ENCODE data around the gene KHNYN.

The KHNYN gene

DNA sequence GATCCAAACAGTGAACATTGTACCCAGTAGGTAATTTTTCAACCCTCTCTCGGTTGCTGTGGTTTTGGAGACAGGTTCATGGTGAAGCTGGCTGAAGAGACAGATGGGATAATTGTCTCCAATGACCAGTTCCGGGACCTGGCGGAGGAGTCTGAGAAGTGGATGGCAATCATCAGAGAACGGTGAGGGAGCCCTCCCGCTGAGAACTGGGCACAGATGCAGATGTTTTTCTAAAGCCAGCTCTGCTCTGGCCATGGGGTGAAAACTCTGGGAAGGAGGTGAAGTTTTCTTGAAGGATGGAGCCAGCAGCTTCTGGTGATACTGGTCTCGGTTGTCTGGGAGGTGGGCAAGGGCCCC is 6.2 kb downstream of the KHNYN start:
- TF ChIP-seq, protein P1, sequence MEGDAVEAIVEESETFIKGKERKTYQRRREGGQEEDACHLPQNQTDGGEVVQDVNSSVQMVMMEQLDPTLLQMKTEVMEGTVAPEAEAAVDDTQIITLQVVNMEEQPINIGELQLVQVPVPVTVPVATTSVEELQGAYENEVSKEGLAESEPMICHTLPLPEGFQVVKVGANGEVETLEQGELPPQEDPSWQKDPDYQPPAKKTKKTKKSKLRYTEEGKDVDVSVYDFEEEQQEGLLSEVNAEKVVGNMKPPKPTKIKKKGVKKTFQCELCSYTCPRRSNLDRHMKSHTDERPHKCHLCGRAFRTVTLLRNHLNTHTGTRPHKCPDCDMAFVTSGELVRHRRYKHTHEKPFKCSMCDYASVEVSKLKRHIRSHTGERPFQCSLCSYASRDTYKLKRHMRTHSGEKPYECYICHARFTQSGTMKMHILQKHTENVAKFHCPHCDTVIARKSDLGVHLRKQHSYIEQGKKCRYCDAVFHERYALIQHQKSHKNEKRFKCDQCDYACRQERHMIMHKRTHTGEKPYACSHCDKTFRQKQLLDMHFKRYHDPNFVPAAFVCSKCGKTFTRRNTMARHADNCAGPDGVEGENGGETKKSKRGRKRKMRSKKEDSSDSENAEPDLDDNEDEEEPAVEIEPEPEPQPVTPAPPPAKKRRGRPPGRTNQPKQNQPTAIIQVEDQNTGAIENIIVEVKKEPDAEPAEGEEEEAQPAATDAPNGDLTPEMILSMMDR (conservative IDR thresholded peaks at IDR 0.05; ENCODE audit: low read depth), result no peak
- ChIA-PET POLR2A (ENCODE audit: low non-redundant PET) (no interaction called here), CTCF (interaction anchor here (0.8 to 3.2 kb wide), 8 partner anchors 23 to 137 kb away, joined by 3 to 62 read pairs (median 4); partner anchors contain the start of genes LTB4R and LTB4R2)
- DNase-seq (ENCODE audit: low spot score), result no peak
- H3K27ac ChIP-seq, result peak overlapping the region; percentile 60

DNA sequence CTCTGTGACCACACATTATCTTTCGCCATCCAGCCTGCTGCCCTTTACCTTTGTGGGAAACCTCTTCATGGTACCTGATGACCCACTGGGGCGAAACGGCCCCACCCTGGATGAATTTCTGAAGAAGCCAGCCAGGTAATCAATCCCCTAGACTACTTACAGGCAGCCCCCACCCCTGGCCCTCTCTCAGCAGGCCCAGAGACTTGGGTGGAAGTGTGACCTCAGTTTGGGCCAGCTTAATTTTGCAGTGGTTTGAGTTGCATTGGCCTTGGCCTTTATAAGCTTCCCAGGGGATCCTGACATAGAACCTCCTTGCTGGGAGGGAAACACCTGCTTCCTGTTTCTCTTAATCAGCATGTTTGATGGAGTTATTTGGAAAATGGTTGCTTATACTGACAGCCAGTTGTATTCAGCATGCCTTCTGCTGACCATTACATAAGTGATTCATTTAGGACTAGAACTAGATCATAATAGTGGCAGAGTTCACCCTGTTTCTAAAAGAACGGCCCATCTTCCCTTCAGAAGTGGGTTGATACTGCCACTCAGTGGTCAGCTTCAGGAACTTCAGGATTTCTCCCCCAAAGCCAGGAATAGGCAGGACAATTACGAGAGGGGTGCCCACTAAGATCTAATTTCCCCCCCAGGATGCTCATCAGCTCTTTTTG is 6.7 kb downstream of the KHNYN start:
- ChIA-PET CTCF (interaction anchor here (0.6 to 3.2 kb wide), 15 partner anchors 11 to 993 kb away, joined by 3 to 62 read pairs (median 4); partner anchors contain the start of genes LTB4R and LTB4R2), POLR2A (ENCODE audit: low non-redundant PET) (no interaction called here)
- H3K27ac ChIP-seq, result peak overlapping the region; percentile 60
- DNase-seq (ENCODE audit: low spot score), result peak; percentile 73
- TF ChIP-seq, protein P1 (conservative IDR thresholded peaks at IDR 0.05; ENCODE audit: low read depth), result peak; percentile 86

DNA sequence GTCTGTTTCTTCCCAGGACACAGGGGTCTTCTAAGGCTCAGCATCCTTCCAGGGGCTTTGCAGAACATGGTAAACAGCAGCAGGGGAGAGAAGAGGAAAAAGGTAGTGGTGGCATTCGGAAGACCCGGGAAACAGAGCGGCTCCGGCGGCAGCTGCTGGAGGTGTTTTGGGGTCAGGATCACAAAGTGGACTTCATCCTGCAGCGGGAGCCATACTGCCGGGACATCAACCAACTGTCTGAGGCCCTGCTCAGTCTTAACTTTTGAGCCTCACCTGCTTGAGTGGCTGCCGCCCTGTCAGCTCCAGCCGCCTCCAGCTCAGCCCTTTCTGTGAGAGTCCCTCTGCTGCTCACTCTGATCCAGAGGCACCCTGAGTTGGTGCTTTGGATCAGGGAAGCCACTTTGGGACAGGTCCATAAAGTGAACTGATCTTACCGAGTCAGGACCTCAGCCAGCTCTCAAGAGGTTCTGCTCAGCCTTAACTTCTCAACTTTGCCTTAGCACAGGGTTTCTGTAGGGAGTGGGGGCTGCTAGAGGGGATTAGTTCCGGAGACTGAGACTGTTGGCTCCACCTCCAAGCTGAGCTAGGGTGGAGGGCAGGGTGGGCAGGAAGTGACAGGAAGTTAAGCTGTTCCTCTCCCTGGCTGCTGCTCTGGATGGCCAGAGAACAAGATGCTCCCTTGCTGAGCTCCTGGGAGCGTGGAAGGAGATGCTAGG is 7.4 kb downstream of the KHNYN start:
- CTCF ChIA-PET, result interaction anchor here (0.6 to 3.2 kb wide), 13 partner anchors 12 to 993 kb away, joined by 3 to 62 read pairs (median 3); no protein-coding TSS in a partner anchor
- peak overlapping the region; percentile 44 for H3K27ac ChIP-seq
- DNase-seq (ENCODE audit: low spot score), result no peak
- TF ChIP-seq, protein P1 (conservative IDR thresholded peaks at IDR 0.05; ENCODE audit: low read depth), result peak; percentile 23
- POLR2A ChIA-PET (ENCODE audit: low non-redundant PET), result no interaction called here

DNA sequence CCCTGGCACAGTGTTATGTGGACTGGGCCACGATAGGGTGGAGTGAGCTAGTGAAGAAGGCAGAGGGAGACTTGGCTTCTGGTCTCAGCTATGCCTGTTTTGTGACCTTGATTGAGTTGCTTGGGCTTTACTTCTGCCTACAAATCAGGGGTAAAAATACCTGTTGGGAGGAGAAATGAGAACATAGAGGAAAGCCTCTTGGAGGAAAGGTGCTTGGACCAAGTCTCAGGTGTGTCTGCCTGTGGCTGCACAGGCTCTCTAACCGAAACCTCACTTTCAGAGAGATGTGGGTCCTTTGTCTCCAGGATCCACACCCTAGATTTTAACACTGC is 7.9 kb downstream of the KHNYN start:
- ChIA-PET POLR2A (ENCODE audit: low non-redundant PET) (no interaction called here), CTCF (interaction anchor here (0.8 to 3.2 kb wide), 4 partner anchors 101 to 366 kb away, joined by 3 to 62 read pairs (median 8); no protein-coding TSS in a partner anchor)
- TF ChIP-seq, protein P1 (conservative IDR thresholded peaks at IDR 0.05; ENCODE audit: low read depth), result no peak
- no peak for DNase-seq (ENCODE audit: low spot score)
- peak overlapping the region; percentile 44 for H3K27ac ChIP-seq

DNA sequence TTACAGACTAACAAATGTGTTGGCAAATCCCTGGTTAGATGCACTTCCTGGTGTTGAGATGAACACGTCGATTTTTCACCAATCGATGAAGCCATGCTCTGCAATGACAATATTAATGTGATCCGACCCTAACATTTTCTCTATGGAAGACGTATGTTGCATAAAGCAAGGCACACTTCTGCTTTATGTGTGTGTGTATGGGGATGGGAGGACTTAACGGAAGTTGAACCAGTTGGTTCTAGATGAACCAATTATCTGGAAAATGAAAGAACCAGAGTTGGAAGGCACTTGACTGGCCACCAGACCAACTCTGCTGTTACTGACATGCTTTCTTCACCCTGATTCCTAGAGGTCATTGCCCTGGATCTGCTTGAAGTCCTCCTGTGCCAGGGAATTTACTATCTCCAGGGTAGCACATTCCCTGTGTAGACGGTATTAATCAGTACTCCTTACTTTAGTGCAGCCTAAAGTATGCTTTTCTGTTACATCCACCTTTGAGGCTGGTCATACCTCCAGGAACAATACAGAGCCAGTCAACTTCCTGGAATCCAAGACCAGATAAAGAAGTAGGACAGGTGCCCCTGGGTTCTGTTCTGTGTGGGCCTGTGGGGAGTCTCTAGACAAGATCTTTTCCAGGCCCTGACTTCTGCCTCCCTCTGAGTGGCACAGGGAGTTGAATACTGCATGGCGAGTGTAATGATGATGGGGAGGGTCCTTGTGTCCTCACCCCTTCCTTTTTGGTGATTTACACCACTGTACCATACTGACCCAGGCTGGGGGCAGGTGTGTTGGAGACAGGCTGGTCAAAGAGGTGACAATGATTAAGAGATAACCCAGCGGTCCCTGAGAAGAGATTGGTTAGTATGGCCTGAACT is 8.7 kb downstream of the KHNYN start:
- ChIA-PET POLR2A (ENCODE audit: low non-redundant PET) (no interaction called here), CTCF (interaction anchor here (0.7 to 3.2 kb wide), 5 partner anchors 44 to 367 kb away, joined by 3 to 62 read pairs (median 5); no protein-coding TSS in a partner anchor)
- TF ChIP-seq, protein P1 (conservative IDR thresholded peaks at IDR 0.05; ENCODE audit: low read depth), result no peak
- no peak overlapping the region for H3K27ac ChIP-seq
- no peak for DNase-seq (ENCODE audit: low spot score)

DNA sequence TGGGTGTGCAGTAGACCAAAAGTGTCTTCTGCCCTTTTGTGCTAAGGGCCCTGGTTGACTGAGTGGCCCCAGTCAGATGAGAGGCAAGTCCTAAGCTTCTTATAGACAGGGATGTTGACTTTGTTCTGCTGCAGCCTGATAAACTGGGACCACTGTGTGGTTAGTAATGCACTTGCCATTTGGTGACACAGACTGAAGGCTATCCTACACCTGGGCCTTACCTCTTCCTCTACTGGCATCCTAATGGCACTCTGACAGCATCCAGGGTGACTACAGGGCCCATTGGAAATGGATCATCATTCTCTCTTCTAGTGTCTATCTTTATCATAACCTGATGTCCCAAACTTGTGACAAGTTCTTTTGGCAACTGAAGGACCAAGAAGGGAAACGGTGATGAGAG is 9.5 kb downstream of the KHNYN start:
- CTCF ChIA-PET, result interaction anchor here (0.7 to 1.0 kb wide), 2 partner anchors 43 to 105 kb away, joined by 4 to 5 read pairs; no protein-coding TSS in a partner anchor
- H3K27ac ChIP-seq, result no peak overlapping the region
- DNase-seq (ENCODE audit: low spot score), result no peak
- POLR2A ChIA-PET (ENCODE audit: low non-redundant PET), result no interaction called here
- TF ChIP-seq, protein P1 (conservative IDR thresholded peaks at IDR 0.05; ENCODE audit: low read depth), result no peak
